Stimulated activated CD8-positive, alpha-beta memory T cell treated with anti-CD3 and anti-CD28 coated beads, Interleukin-7, amount 100 ng/mL, for 48 hours (primary cell): ENCODE measurements around the gene DAP.
"Not testable (repeated sequence)": the region's sequence is repeated elsewhere in the genome, so short reads cannot be mapped to it uniquely, and the experiment has no call there.

ENCODE experiments used
- DNase-seq, 2 donors: peaks; one replicate each; pipeline ENCODE4 v3.0.0-alpha.2; 2020; ENCODE audit warnings: low read depth in 1 of 2; ENCODE audit errors: extremely low read depth in 1 of 2

Gene DAP

GRCh38 chr5:10658265-10658664 is 102.8 kb downstream of the DAP start:
- DNase-seq: no peak

GRCh38 chr5:10655972-10656830 is 104.8 kb downstream of the DAP start:
- no peak for DNase-seq

GRCh38 chr5:10655161-10655971 is 105.7 kb downstream of the DAP start:
- no peak for DNase-seq

- DNase-seq: no peak
Measured at GRCh38 chr5:10654566-10654965, 106.5 kb downstream of the DAP start.

GRCh38 chr5:10653751-10654400 is 107.2 kb downstream of the DAP start:
- no peak for DNase-seq

GRCh38 chr5:10653043-10653442 is 108.0 kb downstream of the DAP start:
- DNase-seq: no peak

GRCh38 chr5:10652606-10653005 is 108.4 kb downstream of the DAP start:
- no peak for DNase-seq

GRCh38 chr5:10652151-10652550 is 108.9 kb downstream of the DAP start:
- no peak for DNase-seq

GRCh38 chr5:10649666-10650380 is 111.2 kb downstream of the DAP start:
- no peak for DNase-seq

- no peak for DNase-seq
Measured at GRCh38 chr5:10648806-10649665, 112.0 kb downstream of the DAP start.

- DNase-seq: no peak
Measured at GRCh38 chr5:10647640-10648039, 113.4 kb downstream of the DAP start.

GRCh38 chr5:10645671-10646070 is 115.4 kb downstream of the DAP start:
- DNase-seq: no peak

- DNase-seq: no peak
Measured at GRCh38 chr5:10645146-10645545, 115.9 kb downstream of the DAP start.

GRCh38 chr5:10644192-10644591 is 116.8 kb downstream of the DAP start:
- no peak for DNase-seq

- no peak for DNase-seq
Measured at GRCh38 chr5:10642367-10642766, 118.7 kb downstream of the DAP start.

GRCh38 chr5:10639846-10640368 is 121.1 kb downstream of the DAP start:
- no peak for DNase-seq

- not testable (repeated sequence) for DNase-seq
Measured at GRCh38 chr5:10638723-10639122, 122.3 kb downstream of the DAP start.

GRCh38 chr5:10637944-10638343 is 123.1 kb downstream of the DAP start:
- DNase-seq: no peak

GRCh38 chr5:10636363-10637142 is 124.5 kb downstream of the DAP start:
- no peak for DNase-seq
